Nephron (organoid): Measurements from ENCODE around the gene PLCB1.

Experiments
- H3K27ac Mint-ChIP-seq, 3 experiments: 2 replicates each; pipeline ENCODE4 v1.8.0; 2020; ENCODE audit warnings: mixed read lengths in 3 of 3, mild to moderate bottlenecking in 2 of 3, moderate library complexity in 1 of 3
- H3K27me3 Mint-ChIP-seq: 2 replicates; pipeline ENCODE4 v1.8.0; 2021; ENCODE audit warnings: low read depth, mild to moderate bottlenecking, moderate library complexity, mixed read lengths
- H3K36me3 Mint-ChIP-seq: 2 replicates; pipeline ENCODE4 v1.8.0; 2020; ENCODE audit warnings: low read depth, mixed read lengths
- H3K4me1 Mint-ChIP-seq: 2 replicates; pipeline ENCODE4 v1.8.0; 2020; ENCODE audit warnings: mixed read lengths
- H3K4me3 Mint-ChIP-seq, 3 experiments: 2 replicates each; pipeline ENCODE4 v1.8.0; 2020; ENCODE audit warnings: mild to moderate bottlenecking in 3 of 3, mixed read lengths in 3 of 3, moderate library complexity in 2 of 3
- H3K9me3 Mint-ChIP-seq: 2 replicates; pipeline ENCODE4 v1.8.0; 2020; ENCODE audit warnings: mixed read lengths
- TF ChIP-seq, protein P1 (sequence below), 3 experiments: fragments of 200-600 bp; sonication (generic); IDR thresholded peaks; one replicate each; pipeline ENCODE4 v1.5.0; 2021; ENCODE audit warnings: antibody characterized with exemption in 3 of 3; ENCODE audit not compliant: unreplicated experiment in 3 of 3

The PLCB1 gene

DNA sequence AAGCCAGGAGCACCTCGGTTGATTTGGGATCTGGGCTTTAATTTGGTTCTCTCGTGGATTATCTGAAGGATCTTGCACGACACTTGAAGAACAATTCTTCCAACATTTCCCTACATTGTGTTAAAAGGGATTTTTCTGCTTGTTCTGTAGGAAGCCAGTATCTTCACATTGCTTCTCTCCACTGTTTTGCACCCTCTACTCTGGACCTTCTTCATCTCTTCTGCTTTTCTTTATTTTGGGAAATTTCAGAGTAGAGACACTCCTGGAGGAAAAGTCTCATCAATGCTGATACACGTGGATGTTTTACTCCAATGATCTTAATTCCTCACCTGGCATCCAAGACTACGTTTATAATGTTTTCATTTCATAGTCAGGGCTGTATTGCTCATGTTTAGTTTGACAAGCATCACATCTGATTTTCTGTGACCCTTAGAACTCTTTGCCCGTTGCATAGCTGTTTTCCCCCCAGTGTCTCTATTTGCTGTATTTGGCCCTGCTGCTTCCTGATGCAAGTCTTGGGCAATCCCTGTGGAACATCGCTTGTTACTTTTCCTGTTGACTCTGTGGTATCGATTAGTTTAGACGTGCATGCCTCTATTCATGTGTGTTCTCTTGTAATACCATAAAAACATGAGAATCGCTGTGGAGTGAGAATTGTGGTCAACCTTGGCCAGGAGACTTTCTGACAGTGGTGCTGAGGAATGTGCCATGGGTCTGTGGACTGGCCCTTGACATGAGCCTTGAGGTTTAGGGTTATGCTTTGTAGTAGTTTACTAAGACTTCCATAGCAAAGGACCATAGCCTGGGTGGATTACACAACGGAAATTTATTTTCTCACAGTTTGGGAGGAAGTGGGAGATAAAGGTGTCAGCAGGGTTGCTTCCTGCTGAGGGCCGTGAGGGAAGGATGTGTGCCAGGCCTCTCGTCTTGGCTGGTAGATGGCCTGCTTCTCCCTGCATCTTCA, 12.5 kb downstream of the PLCB1 start:
- H3K36me3 Mint-ChIP-seq, result no peaks in the 10 kb centered on the region
- H3K4me1 Mint-ChIP-seq, result no peaks in the 10 kb centered on the region
- H3K9me3 Mint-ChIP-seq, result no peaks in the 10 kb centered on the region
- H3K4me3 Mint-ChIP-seq, result no peak overlapping the region
- H3K27me3 Mint-ChIP-seq, result no peaks in the 10 kb centered on the region
- H3K27ac Mint-ChIP-seq, result no peak overlapping the region
- TF ChIP-seq, protein P1, sequence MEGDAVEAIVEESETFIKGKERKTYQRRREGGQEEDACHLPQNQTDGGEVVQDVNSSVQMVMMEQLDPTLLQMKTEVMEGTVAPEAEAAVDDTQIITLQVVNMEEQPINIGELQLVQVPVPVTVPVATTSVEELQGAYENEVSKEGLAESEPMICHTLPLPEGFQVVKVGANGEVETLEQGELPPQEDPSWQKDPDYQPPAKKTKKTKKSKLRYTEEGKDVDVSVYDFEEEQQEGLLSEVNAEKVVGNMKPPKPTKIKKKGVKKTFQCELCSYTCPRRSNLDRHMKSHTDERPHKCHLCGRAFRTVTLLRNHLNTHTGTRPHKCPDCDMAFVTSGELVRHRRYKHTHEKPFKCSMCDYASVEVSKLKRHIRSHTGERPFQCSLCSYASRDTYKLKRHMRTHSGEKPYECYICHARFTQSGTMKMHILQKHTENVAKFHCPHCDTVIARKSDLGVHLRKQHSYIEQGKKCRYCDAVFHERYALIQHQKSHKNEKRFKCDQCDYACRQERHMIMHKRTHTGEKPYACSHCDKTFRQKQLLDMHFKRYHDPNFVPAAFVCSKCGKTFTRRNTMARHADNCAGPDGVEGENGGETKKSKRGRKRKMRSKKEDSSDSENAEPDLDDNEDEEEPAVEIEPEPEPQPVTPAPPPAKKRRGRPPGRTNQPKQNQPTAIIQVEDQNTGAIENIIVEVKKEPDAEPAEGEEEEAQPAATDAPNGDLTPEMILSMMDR (IDR thresholded peaks at IDR 0.05; ENCODE audit: unreplicated experiment in 3 of 3), result no peak

DNA sequence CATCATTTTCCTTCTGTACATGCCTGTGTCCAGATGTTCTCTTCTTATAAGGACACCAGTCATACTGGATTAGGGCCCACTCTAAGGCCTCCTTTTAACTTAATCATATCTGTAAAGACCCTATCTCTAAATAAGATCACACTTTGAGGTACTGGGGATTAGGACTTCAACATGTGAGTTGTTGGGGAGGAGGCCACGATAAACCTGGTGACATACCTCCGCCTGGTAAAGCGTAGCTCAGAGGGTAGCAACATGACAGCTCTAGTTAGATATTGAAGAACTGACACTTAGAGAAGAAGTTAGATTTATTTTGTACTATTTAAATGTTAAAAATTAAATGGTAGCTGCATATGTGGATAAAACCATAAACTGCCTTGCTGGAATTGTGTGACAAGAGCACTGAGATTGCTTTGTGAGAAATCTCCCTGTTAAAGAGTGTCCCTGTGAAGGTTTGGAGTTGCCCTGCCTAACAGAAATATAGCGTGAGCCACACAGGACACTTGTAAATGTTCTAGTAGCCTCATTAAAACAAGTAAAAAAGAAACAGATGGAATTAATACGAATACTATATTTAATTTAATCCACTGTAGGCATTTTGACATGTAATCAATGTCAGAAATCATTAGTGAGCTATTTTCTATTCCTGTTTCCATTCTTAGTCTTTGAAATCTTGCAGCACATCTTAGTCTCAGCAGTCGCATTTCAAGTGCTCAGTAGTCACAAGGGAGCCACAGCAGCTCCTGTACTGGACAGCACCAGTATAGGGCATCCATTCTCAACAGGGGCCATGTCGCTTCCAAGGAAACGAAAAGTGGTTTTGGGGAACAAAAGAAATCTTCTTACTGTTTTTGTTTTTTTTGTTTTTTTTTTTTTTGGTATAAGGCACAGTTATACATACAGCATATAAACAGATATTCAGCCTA, 13.4 kb downstream of the PLCB1 start:
- Mint-ChIP-seq H3K4me3 (no peak overlapping the region), H3K27me3 (no peaks in the 10 kb centered on the region), H3K27ac (no peak overlapping the region), H3K9me3 (no peaks in the 10 kb centered on the region), H3K36me3 (no peaks in the 10 kb centered on the region), H3K4me1 (peaks cover 7% of the 10 kb centered on the region)
- TF ChIP-seq, protein P1 (IDR thresholded peaks at IDR 0.05; ENCODE audit: unreplicated experiment in 3 of 3), result no peak

DNA sequence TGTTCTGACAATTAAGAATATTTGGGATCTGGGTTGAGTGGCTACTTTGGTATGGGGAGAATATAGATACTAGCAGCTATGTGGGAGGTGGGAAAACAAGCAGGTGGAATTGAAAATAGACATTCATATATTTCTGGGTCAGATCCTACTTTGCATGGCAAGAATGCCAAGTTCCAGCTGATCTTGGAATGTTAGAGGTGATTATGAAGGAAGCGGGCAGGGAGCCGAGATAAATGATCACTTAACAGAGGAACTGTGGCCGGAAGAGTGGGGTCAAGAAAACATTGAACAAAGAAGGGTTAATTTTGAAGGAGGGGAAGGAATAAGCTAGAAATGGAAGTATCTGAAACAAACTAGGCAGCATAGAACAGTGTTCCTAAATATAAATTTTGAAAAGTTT, 15.4 kb downstream of the PLCB1 start:
- Mint-ChIP-seq H3K9me3 (no peaks in the 10 kb centered on the region), H3K27me3 (no peaks in the 10 kb centered on the region), H3K36me3 (no peaks in the 10 kb centered on the region), H3K4me1 (peaks cover 26% of the 10 kb centered on the region), H3K4me3 (no peak overlapping the region), H3K27ac (no peak overlapping the region)
- TF ChIP-seq, protein P1 (IDR thresholded peaks at IDR 0.05; ENCODE audit: unreplicated experiment in 3 of 3), result no peak

DNA sequence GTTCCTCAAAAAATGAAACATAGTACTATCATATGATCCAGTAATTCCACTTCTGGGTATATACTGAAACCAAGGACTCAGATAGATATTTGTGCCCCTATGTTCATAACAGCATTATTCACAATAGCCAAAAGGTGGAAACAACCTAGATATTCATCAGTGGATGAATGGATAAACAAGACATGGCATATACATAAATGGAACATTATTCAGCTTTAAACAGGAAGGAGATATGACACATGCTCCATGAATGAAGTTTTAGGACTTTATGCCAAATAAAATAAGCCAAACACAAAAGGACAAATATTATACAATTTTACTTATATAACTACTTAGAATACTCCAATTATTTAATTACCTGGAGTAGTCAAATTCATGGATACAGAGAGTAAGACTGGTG, 16.4 kb downstream of the PLCB1 start:
- Mint-ChIP-seq H3K27me3 (no peaks in the 10 kb centered on the region), H3K36me3 (no peaks in the 10 kb centered on the region), H3K9me3 (no peaks in the 10 kb centered on the region), H3K27ac (no peak overlapping the region), H3K4me3 (no peak overlapping the region), H3K4me1 (peaks cover 36% of the 10 kb centered on the region)
- TF ChIP-seq, protein P1 (IDR thresholded peaks at IDR 0.05; ENCODE audit: unreplicated experiment in 3 of 3), result no peak

DNA sequence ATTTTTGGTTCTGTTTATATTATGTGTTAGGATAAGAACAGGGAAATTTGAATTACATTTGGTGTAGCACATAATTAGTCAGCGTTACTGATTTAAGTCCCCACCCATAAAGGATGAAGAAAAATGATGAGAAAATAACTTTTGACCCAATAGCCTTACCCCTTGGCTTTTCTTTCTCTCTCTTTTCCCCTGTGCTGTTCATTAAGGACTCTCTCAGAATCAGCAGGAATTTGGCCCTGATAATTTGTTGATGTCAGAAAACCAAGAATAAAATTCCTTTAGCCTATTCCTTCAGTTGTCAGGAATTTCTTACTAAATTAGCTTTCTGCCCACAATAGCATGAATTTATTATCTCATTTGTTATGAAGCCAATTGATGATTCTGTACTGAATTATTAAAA, 18.5 kb downstream of the PLCB1 start:
- Mint-ChIP-seq H3K4me3 (no peak overlapping the region), H3K27ac (peak overlapping the region in 2 of 3 experiments; percentile 27 to 67), H3K36me3 (no peaks in the 10 kb centered on the region), H3K9me3 (no peaks in the 10 kb centered on the region), H3K27me3 (no peaks in the 10 kb centered on the region), H3K4me1 (peaks cover 53% of the 10 kb centered on the region)
- TF ChIP-seq, protein P1 (IDR thresholded peaks at IDR 0.05; ENCODE audit: unreplicated experiment in 3 of 3), result no peak
